Ishikawa (cell line): Measurements from ENCODE around the gene VSNL1.

Source experiments
- CEBPB ChIP-seq: IDR thresholded peaks from 2 replicates; pipeline ENCODE4 v1.6.1; 2012
- CREB1 ChIP-seq: IDR thresholded peaks from 2 replicates; pipeline ENCODE4 v1.6.1; 2012; ENCODE audit warnings: low read depth
- EGR1 ChIP-seq: IDR thresholded peaks from 2 replicates; pipeline ENCODE4 v1.6.1; 2012
- EP300 ChIP-seq: IDR thresholded peaks from 2 replicates; pipeline ENCODE4 v1.6.1; 2012; ENCODE audit warnings: borderline replicate concordance
- FOXM1 ChIP-seq: IDR thresholded peaks from 2 replicates; pipeline ENCODE4 v1.6.1; 2012; ENCODE audit warnings: low read depth, borderline replicate concordance
- MAX ChIP-seq: IDR thresholded peaks from 2 replicates; pipeline ENCODE4 v1.6.1; 2012
- NFIC ChIP-seq: IDR thresholded peaks from 2 replicates; pipeline ENCODE4 v1.6.1; 2012
- RAD21 ChIP-seq: IDR thresholded peaks from 2 replicates; pipeline ENCODE4 v1.6.1; 2012; ENCODE audit warnings: low read depth
- REST ChIP-seq: IDR thresholded peaks from 2 replicates; pipeline ENCODE4 v1.6.1; 2012; ENCODE audit warnings: low read depth, mild to moderate bottlenecking
- TAF1 ChIP-seq: IDR thresholded peaks from 2 replicates; pipeline ENCODE4 v1.6.1; 2012; ENCODE audit warnings: low read depth, mild to moderate bottlenecking
- TCF12 ChIP-seq: IDR thresholded peaks from 2 replicates; pipeline ENCODE4 v1.6.1; 2012; ENCODE audit warnings: low read depth
- TEAD4 ChIP-seq: IDR thresholded peaks from 2 replicates; pipeline ENCODE4 v1.6.1; 2012
- USF1 ChIP-seq: IDR thresholded peaks from 2 replicates; pipeline ENCODE4 v1.6.1; 2012
- YY1 ChIP-seq: IDR thresholded peaks from 2 replicates; pipeline ENCODE4 v1.6.1; 2012; ENCODE audit warnings: low read depth
- ZBTB7A ChIP-seq: IDR thresholded peaks from 2 replicates; pipeline ENCODE4 v1.6.1; 2012; ENCODE audit warnings: low read depth

Gene VSNL1

GRCh38 chr2:17515652-17516051, 24.8 kb upstream of the VSNL1 start:
- TF ChIP-seq TEAD4 (no peak), NFIC (no peak), USF1 (no peak), ZBTB7A (no peak), TAF1 (no peak), EP300 (no peak), RAD21 (no peak), FOXM1 (no peak), TCF12 (no peak), EGR1 (no peak), REST (no peak), YY1 (no peak), MAX (no peak), CREB1 (no peak), CEBPB (no peak)

- no peak for TF ChIP-seq RAD21
- no peak for TF ChIP-seq FOXM1
- TF ChIP-seq CEBPB: no peak
- no peak for TF ChIP-seq YY1
- TF ChIP-seq MAX: no peak
Measured at GRCh38 chr2:17517481-17518211, 22.9 kb upstream of the VSNL1 start.

- TF ChIP-seq MAX (peak; percentile 59; the same call in 1 of the 2 replicates), EGR1 (peak; percentile 39; the same call in 1 of the 2 replicates), FOXM1 (no peak), USF1 (no peak), TEAD4 (no peak), NFIC (no peak), REST (no peak)
Measured at GRCh38 chr2:17518212-17519154, 22.0 kb upstream of the VSNL1 start, which contains the start of gene RAD51AP2. RAD51AP2 (minus strand) TSS chr2:17518440; CDS start chr2:17518415, 25 bp downstream.

GRCh38 chr2:17519486-17519885, 21.0 kb upstream of the VSNL1 start:
- TF ChIP-seq TEAD4 (no peak), CEBPB (no peak), USF1 (no peak)

DNA sequence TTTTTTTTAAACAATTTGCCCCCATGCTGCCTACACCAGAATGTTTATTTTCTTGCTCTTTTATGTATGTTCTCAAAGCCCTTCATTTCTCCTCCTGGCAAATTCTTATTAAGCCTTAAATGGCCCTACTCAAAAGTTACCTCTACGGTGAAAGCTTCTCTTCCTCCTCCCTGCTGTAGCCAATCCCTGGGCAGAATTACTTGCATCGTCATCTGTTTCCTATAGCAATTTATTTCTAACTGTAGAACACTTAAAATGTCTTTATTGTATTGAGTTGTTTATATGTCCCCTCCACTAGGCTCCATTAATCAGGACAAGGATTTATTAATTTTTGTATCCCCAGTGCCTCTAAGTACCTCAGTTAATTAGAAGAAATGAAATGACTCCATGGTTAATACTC, 19.7 kb upstream of the VSNL1 start:
- 0 out of 2 replicates have a peak, but pooled peaks have one; percentile 41 for TF ChIP-seq CREB1
- TF ChIP-seq TAF1: no peak
